ENCODE results near the gene MB. TPM values are rescaled to one million over a fixed set of nuclear protein-coding genes. Genes with fewer than 3 reads are reported as not detected.

The MB gene
- total RNA-seq, 2 donors from 2014 or later: 1.4 to 2.6 TPM

DNA sequence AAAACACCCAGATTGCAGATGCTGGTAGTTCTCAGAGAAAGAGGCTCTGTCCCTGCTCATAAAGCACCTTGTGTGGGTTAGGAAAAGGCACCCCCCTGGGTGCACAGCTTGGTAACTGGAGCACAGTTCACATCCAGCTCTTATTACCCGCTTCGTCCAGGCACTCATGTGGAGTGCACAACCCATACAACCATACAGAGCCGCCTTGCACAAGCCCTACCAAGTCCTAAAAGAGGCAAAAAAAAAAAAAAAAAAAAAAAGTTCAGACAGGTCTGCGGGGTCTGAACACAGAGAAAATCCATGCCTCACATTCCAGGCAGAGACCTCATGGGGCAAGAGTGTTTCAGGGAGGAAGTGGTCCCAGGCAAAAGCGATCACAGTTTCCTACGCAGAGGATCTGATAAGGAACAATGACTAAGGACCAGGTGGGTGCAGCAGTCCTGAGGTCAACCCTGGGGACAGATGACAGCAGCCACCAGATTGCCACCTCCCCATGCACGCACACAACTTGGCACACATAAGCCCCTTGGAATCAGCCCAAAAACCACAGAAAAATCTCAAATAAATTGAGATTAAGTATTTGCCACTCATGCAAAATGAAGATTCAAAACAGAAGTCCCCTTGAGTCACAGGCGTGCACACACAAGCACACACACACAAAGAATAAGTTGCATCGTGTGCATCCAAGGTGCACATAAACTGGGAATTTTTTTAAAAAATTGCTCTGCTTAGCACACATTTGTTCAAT, 12.3 kb downstream of the MB start:
- H3K27ac Mint-ChIP-seq: no peak overlapping the region

DNA sequence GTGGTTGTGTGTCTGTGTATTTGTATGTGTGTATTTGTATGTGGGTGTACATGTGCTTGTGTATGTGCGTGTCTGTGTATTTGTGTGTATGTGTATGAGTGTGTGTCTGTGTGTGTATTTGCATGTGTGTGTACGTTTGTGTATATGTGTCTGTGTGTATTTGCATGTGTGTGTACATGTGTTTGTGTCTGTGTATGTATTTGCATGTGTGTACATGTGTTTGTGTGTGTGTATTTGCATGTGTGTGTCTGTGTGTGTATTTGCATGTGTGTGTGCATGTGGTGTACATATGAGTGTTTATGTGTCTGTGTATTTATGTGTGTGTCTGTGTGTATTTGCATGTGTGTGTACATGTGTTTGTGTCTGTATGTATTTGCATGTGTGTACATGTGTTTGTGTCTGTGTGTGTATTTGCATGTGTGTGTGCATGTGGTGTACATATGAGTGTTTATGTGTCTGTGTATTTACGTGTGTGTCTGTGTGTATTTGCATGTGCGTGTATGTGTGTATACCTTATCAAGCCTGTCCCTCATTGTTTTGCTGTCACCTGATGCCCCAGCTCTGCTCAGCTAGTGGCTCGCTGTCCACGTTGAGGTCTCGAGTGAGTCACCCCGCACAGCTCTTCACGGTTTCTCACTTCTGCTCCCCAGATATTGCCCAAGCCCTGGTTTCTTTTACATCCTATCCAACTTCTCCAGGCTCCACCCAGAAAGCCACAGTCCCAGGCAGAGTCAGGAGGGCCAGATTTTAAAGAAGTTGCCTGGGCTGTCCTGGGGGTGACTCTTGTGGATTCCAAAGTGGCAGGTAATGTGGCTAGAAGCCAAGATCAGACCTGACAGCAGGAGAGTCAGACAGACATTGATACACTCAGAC, 15.2 kb downstream of the MB start:
- no peaks in the 10 kb centered on the region for H3K9me3 ChIP-seq (ENCODE audit: control insufficient read depth, low read length)
- Mint-ChIP-seq H3K36me3 (ENCODE audit: low read depth) (no peaks in the 10 kb centered on the region), H3K4me1 (peaks cover 9% of the 10 kb centered on the region), H3K27ac (no peak overlapping the region), H3K4me3 (no peak overlapping the region), H3K9me3 (no peaks in the 10 kb centered on the region), H3K27me3 (ENCODE audit: insufficient read depth) (no peaks in the 10 kb centered on the region)
- H3K27ac ChIP-seq (ENCODE audit: low read depth, low read length): no peak overlapping the region
- H3K4me3 ChIP-seq (ENCODE audit: low read length): no peak overlapping the region
- DNase-seq: no peak
- peaks cover 3% of the 10 kb centered on the region for H3K4me1 ChIP-seq (ENCODE audit: control insufficient read depth, insufficient read depth, low read length)
- H3K27me3 ChIP-seq (ENCODE audit: control insufficient read depth, insufficient read depth, low read length, poor library complexity, severe bottlenecking): no peaks in the 10 kb centered on the region
- no peaks in the 10 kb centered on the region for H3K36me3 ChIP-seq (ENCODE audit: control insufficient read depth, insufficient read depth, low read length)
- no peak for TF ChIP-seq CTCF (conservative IDR thresholded peaks at IDR 0.05)
- 74 to 91% methylated on average over 5 to 9 of the region's 9 CpGs for WGBS, 2 experiments (ENCODE audit: insufficient coverage in 1 of 2, insufficient read length in 1 of 2)
- no peak overlapping the region for H3K9ac ChIP-seq (ENCODE audit: extremely low read depth, low read length, poor library complexity, severe bottlenecking)

More for the DNA sequence above, 12.3 kb downstream of the MB start:
- Mint-ChIP-seq H3K9me3 (no peaks in the 10 kb centered on the region), H3K27me3 (ENCODE audit: insufficient read depth) (peaks cover 1% of the 10 kb centered on the region), H3K36me3 (ENCODE audit: low read depth) (no peaks in the 10 kb centered on the region), H3K4me3 (no peak overlapping the region), H3K4me1 (peaks cover 9% of the 10 kb centered on the region)
- peaks cover 3% of the 10 kb centered on the region for H3K4me1 ChIP-seq (ENCODE audit: control insufficient read depth, insufficient read depth, low read length)
- H3K9me3 ChIP-seq (ENCODE audit: control insufficient read depth, low read length): no peaks in the 10 kb centered on the region
- DNase-seq: no peak
- no peak overlapping the region for H3K9ac ChIP-seq (ENCODE audit: extremely low read depth, low read length, poor library complexity, severe bottlenecking)
- WGBS, 2 experiments (ENCODE audit: insufficient coverage in 1 of 2, insufficient read length in 1 of 2): 77 to 79% methylated on average over 3 to 9 of the region's 9 CpGs
- no peak overlapping the region for H3K27ac ChIP-seq (ENCODE audit: low read depth, low read length)
- H3K4me3 ChIP-seq (ENCODE audit: low read length): no peak overlapping the region
- H3K27me3 ChIP-seq (ENCODE audit: control insufficient read depth, insufficient read depth, low read length, poor library complexity, severe bottlenecking): no peaks in the 10 kb centered on the region
- H3K36me3 ChIP-seq (ENCODE audit: control insufficient read depth, insufficient read depth, low read length): no peaks in the 10 kb centered on the region
- no peak for TF ChIP-seq CTCF (conservative IDR thresholded peaks at IDR 0.05)

DNA sequence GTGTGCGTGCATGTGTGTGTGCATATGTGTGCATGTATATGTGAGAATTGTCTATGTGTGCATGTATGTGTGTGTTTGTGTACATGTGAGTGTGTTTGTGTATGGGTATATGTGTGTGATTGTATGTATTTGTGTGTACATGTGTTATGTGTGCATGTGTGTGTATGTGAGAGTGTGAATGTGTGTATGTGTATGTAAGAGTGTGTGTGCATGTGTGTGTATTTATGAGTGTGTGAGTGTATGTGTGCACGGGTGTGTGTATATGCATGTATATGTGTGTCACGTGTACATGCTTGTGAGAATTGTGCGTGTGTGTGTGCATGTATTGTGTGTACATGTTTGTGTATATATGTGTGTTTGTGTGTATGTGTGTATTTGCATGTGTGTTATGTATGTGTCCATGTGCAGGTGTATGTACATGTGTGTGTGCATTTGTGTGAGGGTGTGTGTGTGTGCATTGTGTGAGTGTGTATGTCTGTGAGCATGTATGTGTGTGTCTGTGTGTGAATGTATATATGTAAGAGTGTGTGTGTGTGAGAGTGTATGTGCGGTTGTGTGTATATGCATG, 16.0 kb downstream of the MB start:
- WGBS, 2 experiments (ENCODE audit: insufficient coverage in 1 of 2, insufficient read length in 1 of 2): 93 to 95% methylated on average over 5 of the region's 5 CpGs

More for the DNA sequence above, 16.0 kb downstream of the MB start:
- Mint-ChIP-seq H3K4me1 (peaks cover 11% of the 10 kb centered on the region), H3K4me3 (no peak overlapping the region), H3K36me3 (ENCODE audit: low read depth) (peaks cover 2% of the 10 kb centered on the region), H3K27ac (no peak overlapping the region), H3K9me3 (peaks cover 1% of the 10 kb centered on the region), H3K27me3 (ENCODE audit: insufficient read depth) (no peaks in the 10 kb centered on the region)
- Histone ChIP-seq H3K9ac (ENCODE audit: extremely low read depth, low read length, poor library complexity, severe bottlenecking) (no peak overlapping the region), H3K9me3 (ENCODE audit: control insufficient read depth, low read length) (no peaks in the 10 kb centered on the region), H3K36me3 (ENCODE audit: control insufficient read depth, insufficient read depth, low read length) (no peaks in the 10 kb centered on the region), H3K4me3 (ENCODE audit: low read length) (no peak overlapping the region), H3K27ac (ENCODE audit: low read depth, low read length) (no peak overlapping the region), H3K4me1 (ENCODE audit: control insufficient read depth, insufficient read depth, low read length) (peaks cover 7% of the 10 kb centered on the region), H3K27me3 (ENCODE audit: control insufficient read depth, insufficient read depth, low read length, poor library complexity, severe bottlenecking) (no peaks in the 10 kb centered on the region)
- no peak for DNase-seq
- TF ChIP-seq CTCF (conservative IDR thresholded peaks at IDR 0.05): no peak

Data from endodermal cell (in vitro differentiated cells).